Naive thymus-derived CD4-positive, alpha-beta T cell (primary cell): Measurements from ENCODE around the gene UBASH3B. TPM values are rescaled to one million over a fixed set of nuclear protein-coding genes. Genes with fewer than 3 reads are reported as not detected.

Experiments
- ATAC-seq: fragments of 150-1000 bp; cut with Tn5 transposase; 2 replicates; pipeline ENCODE4 v1.10.0; 2021; ENCODE audit warnings: mild to moderate bottlenecking, moderate library complexity
- CTCF ChIA-PET: fragments of 350-600 bp; sonication (Branson Sonifier 250); formaldehyde crosslinking; loops from one replicate; lab custom pipeline; 2021; ENCODE audit warnings: antibody characterized with exemption; lab: Charles Lee
- POLR2A ChIA-PET: fragments of 350-600 bp; sonication (Branson Sonifier 250); formaldehyde crosslinking; loops from one replicate; lab custom pipeline; 2021; ENCODE audit warnings: antibody characterized with exemption, inconsistent platforms; lab: Charles Lee
- DNase-seq, 9 donors: peaks; one replicate each; pipeline versions ENCODE4 v3.0.0 to v3.0.0-alpha.2; 2020 to 2022; ENCODE audit warnings: mixed read lengths in 1 of 9
- H3K27ac ChIP-seq: one replicate; pipeline ENCODE4 v1.7.0; 2013; ENCODE audit warnings: mild to moderate bottlenecking, low read depth, low read length, moderate library complexity
- H3K27me3 ChIP-seq, 2 donors: one replicate each; pipeline ENCODE4 v1.7.0; 2013; ENCODE audit warnings: low read length in 2 of 2, mild to moderate bottlenecking in 2 of 2, moderate library complexity in 2 of 2; ENCODE audit not compliant: control insufficient read depth in 2 of 2, insufficient read depth in 2 of 2
- H3K36me3 ChIP-seq, 3 experiments: 1 replicate in 2 of 3; 2 replicates in 1 of 3; pipeline ENCODE4 v1.7.0; 2013; ENCODE audit warnings: low read length in 3 of 3, mild to moderate bottlenecking in 3 of 3, moderate library complexity in 1 of 3; ENCODE audit not compliant: insufficient read depth in 3 of 3, control insufficient read depth in 2 of 3
- H3K4me1 ChIP-seq, 2 donors: one replicate each; pipeline ENCODE4 v1.7.0; 2013; ENCODE audit warnings: low read length in 2 of 2, mild to moderate bottlenecking in 2 of 2, moderate library complexity in 1 of 2; ENCODE audit not compliant: control insufficient read depth in 2 of 2, insufficient read depth in 2 of 2
- H3K4me3 ChIP-seq: 2 replicates; pipeline ENCODE4 v1.7.0; 2013; ENCODE audit warnings: mild to moderate bottlenecking, low read length
- H3K9me3 ChIP-seq, 3 experiments: 1 replicate in 2 of 3; 2 replicates in 1 of 3; pipeline ENCODE4 v1.7.0; 2013; ENCODE audit warnings: low read length in 3 of 3; ENCODE audit not compliant: control insufficient read depth in 2 of 3
- H3K27ac Mint-ChIP-seq, 9 donors: one replicate each; pipeline ENCODE4 v1.8.0; 2020 to 2022; ENCODE audit warnings: mixed read lengths in 9 of 9, mild to moderate bottlenecking in 8 of 9, moderate library complexity in 5 of 9, inconsistent platforms in 2 of 9
- H3K27me3 Mint-ChIP-seq, 5 donors: one replicate each; pipeline ENCODE4 v1.8.0; 2021 to 2022; ENCODE audit warnings: mixed read lengths in 5 of 5, mild to moderate bottlenecking in 1 of 5
- H3K36me3 Mint-ChIP-seq, 5 donors: one replicate each; pipeline ENCODE4 v1.8.0; 2020 to 2022; ENCODE audit warnings: mixed read lengths in 5 of 5, mild to moderate bottlenecking in 3 of 5, inconsistent platforms in 1 of 5
- H3K4me1 Mint-ChIP-seq, 7 donors: one replicate each; pipeline ENCODE4 v1.8.0; 2020 to 2022; ENCODE audit warnings: mixed read lengths in 7 of 7, mild to moderate bottlenecking in 3 of 7, inconsistent platforms in 1 of 7
- H3K4me3 Mint-ChIP-seq, 10 donors: one replicate each; pipeline ENCODE4 v1.8.0; 2020 to 2022; ENCODE audit warnings: mild to moderate bottlenecking in 10 of 10, mixed read lengths in 10 of 10, moderate library complexity in 6 of 10, inconsistent platforms in 2 of 10
- H3K9me3 Mint-ChIP-seq, 11 donors: one replicate each; pipeline ENCODE4 v1.8.0; 2020 to 2022; ENCODE audit warnings: mixed read lengths in 11 of 11, mild to moderate bottlenecking in 4 of 11, inconsistent platforms in 1 of 11, moderate library complexity in 1 of 11
- intact Hi-C, 2 donors: fragments of 100-400 bp; cut with micrococcal nuclease; formaldehyde crosslinking; loops; one replicate each; pipeline ENCODE4 v1.15.1; 2023
- polyA plus RNA-seq, 2 donors: library from polyadenylated mRNA; unstranded; fragments of 300-500 nt; fragmentation: Illumina TruSeq; gene quantifications; one replicate each; pipeline ENCODE4 v1.2.3, GENCODE V29; 2021
- total RNA-seq, 6 experiments: library from RNA in 5 of 6; stranded (reverse) in 5 of 6; gene quantifications; 1 replicate in 5 of 6; 2 replicates in 1 of 6; pipeline ENCODE4 v1.2.3 and lab custom pipeline; 2021 to 2026

Gene UBASH3B
- total and polyA plus RNA-seq, 7 experiments from 2014 or later = 10.3 to 49.8 (median 42.3) TPM

GRCh38 chr11:122785031-122785541, 129.6 kb downstream of the UBASH3B start:
- DNase-seq (no peak), ATAC-seq (no peak)
- CTCF ChIA-PET = interaction anchor here (1.1 to 8.1 kb wide), 2 partner anchors 153 to 158 kb away, joined by 3 to 83 read pairs; no protein-coding TSS in a partner anchor
- no peaks in the 10 kb centered on the region for H3K27me3 Mint-ChIP-seq
- Histone ChIP-seq H3K9me3 (no peaks in the 10 kb centered on the region), H3K36me3 (peaks cover 0 to 66% (median 6%) of the 10 kb centered on the region in 3 experiments), H3K27me3 (no peaks in the 10 kb centered on the region), H3K4me3 (no peak overlapping the region), H3K4me1 (no peaks in the 10 kb centered on the region), H3K27ac (no peak overlapping the region)
- peaks cover 0 to 53% (median 22%) of the 10 kb centered on the region in 5 donors for H3K36me3 Mint-ChIP-seq
- H3K27ac Mint-ChIP-seq = peak overlapping the region in 1 of 9 donors; percentile 32
- POLR2A ChIA-PET = no interaction called here
- H3K9me3 Mint-ChIP-seq = no peaks in the 10 kb centered on the region
- intact Hi-C loops = no loop called here
- no peak overlapping the region for H3K4me3 Mint-ChIP-seq
- peaks cover 0 to 6% (median 2%) of the 10 kb centered on the region in 7 donors for H3K4me1 Mint-ChIP-seq

- H3K4me3 Mint-ChIP-seq = no peak overlapping the region
- peaks cover 0 to 74% (median 7%) of the 10 kb centered on the region in 3 experiments for H3K36me3 ChIP-seq
- no peaks in the 10 kb centered on the region for H3K27me3 Mint-ChIP-seq
- ChIA-PET POLR2A (no interaction called here), CTCF (interaction anchor here (1.3 to 12.6 kb wide), 3 partner anchors 9 to 158 kb away, joined by 6 to 248 read pairs (median 7); no protein-coding TSS in a partner anchor)
- H3K9me3 Mint-ChIP-seq = no peaks in the 10 kb centered on the region
- peaks cover 0 to 60% (median 21%) of the 10 kb centered on the region in 5 donors for H3K36me3 Mint-ChIP-seq
- H3K4me1 Mint-ChIP-seq = no peaks in the 10 kb centered on the region
- H3K9me3 ChIP-seq = no peaks in the 10 kb centered on the region
- no peaks in the 10 kb centered on the region for H3K27me3 ChIP-seq
- no peak overlapping the region for H3K4me3 ChIP-seq
- H3K4me1 ChIP-seq = no peaks in the 10 kb centered on the region
- no peak overlapping the region for H3K27ac Mint-ChIP-seq
- intact Hi-C loops = no loop called here
- ATAC-seq = no peak
- no peak for DNase-seq
- H3K27ac ChIP-seq = no peak overlapping the region
These were observed 131.4 kb downstream of the UBASH3B start for GRCh38 chr11:122786896-122787295.

GRCh38 chr11:122788781-122789535, 133.4 kb downstream of the UBASH3B start:
- H3K27ac Mint-ChIP-seq = peak overlapping the region in 1 of 9 donors; percentile 12
- no peak for DNase-seq
- H3K36me3 Mint-ChIP-seq = peaks cover 0 to 46% (median 14%) of the 10 kb centered on the region in 5 donors
- Histone ChIP-seq H3K9me3 (no peaks in the 10 kb centered on the region), H3K27ac (no peak overlapping the region), H3K27me3 (no peaks in the 10 kb centered on the region), H3K4me3 (no peak overlapping the region), H3K36me3 (peaks cover 0 to 70% (median 3%) of the 10 kb centered on the region in 3 experiments), H3K4me1 (no peaks in the 10 kb centered on the region)
- ChIA-PET POLR2A (interaction anchor here (0.6 to 0.9 kb wide), 2 partner anchors 58 to 67 kb away, joined by 3 read pairs; no protein-coding TSS in a partner anchor), CTCF (interaction anchor here (0.7 to 12.6 kb wide), 6 partner anchors 9 to 65 kb away, joined by 3 to 248 read pairs (median 3); no protein-coding TSS in a partner anchor)
- H3K9me3 Mint-ChIP-seq = no peaks in the 10 kb centered on the region
- intact Hi-C loops = no loop called here
- no peaks in the 10 kb centered on the region for H3K4me1 Mint-ChIP-seq
- ATAC-seq = no peak
- no peak overlapping the region for H3K4me3 Mint-ChIP-seq
- no peaks in the 10 kb centered on the region for H3K27me3 Mint-ChIP-seq

- no peak overlapping the region for H3K27ac ChIP-seq
- no peaks in the 10 kb centered on the region for H3K9me3 ChIP-seq
- H3K4me3 Mint-ChIP-seq = no peak overlapping the region
- CTCF ChIA-PET = interaction anchor here (12.6 kb wide), 1 partner anchor 64 kb away, joined by 248 read pairs; no protein-coding TSS in a partner anchor
- DNase-seq = no peak
- POLR2A ChIA-PET = no interaction called here
- H3K4me1 ChIP-seq = no peaks in the 10 kb centered on the region
- H3K27me3 ChIP-seq = no peaks in the 10 kb centered on the region
- no peaks in the 10 kb centered on the region for H3K9me3 Mint-ChIP-seq
- no peak overlapping the region for H3K27ac Mint-ChIP-seq
- no peak overlapping the region for H3K4me3 ChIP-seq
- H3K36me3 Mint-ChIP-seq = peaks cover 0 to 43% (median 11%) of the 10 kb centered on the region in 5 donors
- no peak for ATAC-seq
- H3K36me3 ChIP-seq = peaks cover 0 to 68% (median 3%) of the 10 kb centered on the region in 3 experiments
- no peaks in the 10 kb centered on the region for H3K27me3 Mint-ChIP-seq
- intact Hi-C loops = no loop called here
- H3K4me1 Mint-ChIP-seq = no peaks in the 10 kb centered on the region
These were observed 134.4 kb downstream of the UBASH3B start for GRCh38 chr11:122789907-122790306.

GRCh38 chr11:122791411-122791810, 135.9 kb downstream of the UBASH3B start:
- peaks cover 0 to 45% (median 16%) of the 10 kb centered on the region in 5 donors for H3K36me3 Mint-ChIP-seq
- H3K27ac Mint-ChIP-seq = no peak overlapping the region
- no peaks in the 10 kb centered on the region for H3K4me1 ChIP-seq
- DNase-seq = no peak
- no peaks in the 10 kb centered on the region for H3K27me3 ChIP-seq
- H3K36me3 ChIP-seq = peaks cover 0 to 65% (median 3%) of the 10 kb centered on the region in 3 experiments
- H3K27ac ChIP-seq = no peak overlapping the region
- H3K9me3 ChIP-seq = no peaks in the 10 kb centered on the region
- intact Hi-C loops = no loop called here
- H3K4me3 ChIP-seq = no peak overlapping the region
- no peaks in the 10 kb centered on the region for H3K27me3 Mint-ChIP-seq
- no peak overlapping the region for H3K4me3 Mint-ChIP-seq
- CTCF ChIA-PET = interaction anchor here (0.9 to 12.6 kb wide), 4 partner anchors 9 to 69 kb away, joined by 4 to 248 read pairs (median 6); no protein-coding TSS in a partner anchor
- H3K9me3 Mint-ChIP-seq = no peaks in the 10 kb centered on the region
- ATAC-seq = no peak
- peaks cover 0 to 4% (median 0%) of the 10 kb centered on the region in 7 donors for H3K4me1 Mint-ChIP-seq
- POLR2A ChIA-PET = interaction anchor here (1.2 kb wide), 2 partner anchors 46 to 63 kb away, joined by 3 read pairs; no protein-coding TSS in a partner anchor

GRCh38 chr11:122791836-122792235, 136.3 kb downstream of the UBASH3B start:
- Histone ChIP-seq H3K27ac (no peak overlapping the region), H3K36me3 (peaks cover 0 to 69% (median 7%) of the 10 kb centered on the region in 3 experiments), H3K4me3 (no peak overlapping the region), H3K27me3 (no peaks in the 10 kb centered on the region), H3K4me1 (no peaks in the 10 kb centered on the region), H3K9me3 (no peaks in the 10 kb centered on the region)
- no peaks in the 10 kb centered on the region for H3K9me3 Mint-ChIP-seq
- H3K4me1 Mint-ChIP-seq = peaks cover 0 to 5% (median 0%) of the 10 kb centered on the region in 7 donors
- H3K36me3 Mint-ChIP-seq = peaks cover 0 to 49% (median 19%) of the 10 kb centered on the region in 5 donors
- POLR2A ChIA-PET = interaction anchor here (0.9 to 1.2 kb wide), 3 partner anchors 46 to 269 kb away, joined by 3 read pairs; no protein-coding TSS in a partner anchor
- CTCF ChIA-PET = interaction anchor here (1.4 to 12.6 kb wide), 3 partner anchors 10 to 62 kb away, joined by 4 to 248 read pairs (median 7); no protein-coding TSS in a partner anchor
- intact Hi-C loops = no loop called here
- ATAC-seq = no peak
- H3K4me3 Mint-ChIP-seq = no peak overlapping the region
- H3K27me3 Mint-ChIP-seq = no peaks in the 10 kb centered on the region
- peak overlapping the region in 2 of 9 donors; percentile 58 to 62 for H3K27ac Mint-ChIP-seq
- no peak for DNase-seq
